KG1 (cell line): ENCODE measurements around the gene RASGRP3.
"Not testable (repeated sequence)": the region's sequence is repeated elsewhere in the genome, so short reads cannot be mapped to it uniquely, and the experiment has no call there.

Source experiments
- DNase-seq: peaks from one replicate; lab custom pipeline; 2025; lab: John Stamatoyannopoulos, UW

RASGRP3 gene, protein sequence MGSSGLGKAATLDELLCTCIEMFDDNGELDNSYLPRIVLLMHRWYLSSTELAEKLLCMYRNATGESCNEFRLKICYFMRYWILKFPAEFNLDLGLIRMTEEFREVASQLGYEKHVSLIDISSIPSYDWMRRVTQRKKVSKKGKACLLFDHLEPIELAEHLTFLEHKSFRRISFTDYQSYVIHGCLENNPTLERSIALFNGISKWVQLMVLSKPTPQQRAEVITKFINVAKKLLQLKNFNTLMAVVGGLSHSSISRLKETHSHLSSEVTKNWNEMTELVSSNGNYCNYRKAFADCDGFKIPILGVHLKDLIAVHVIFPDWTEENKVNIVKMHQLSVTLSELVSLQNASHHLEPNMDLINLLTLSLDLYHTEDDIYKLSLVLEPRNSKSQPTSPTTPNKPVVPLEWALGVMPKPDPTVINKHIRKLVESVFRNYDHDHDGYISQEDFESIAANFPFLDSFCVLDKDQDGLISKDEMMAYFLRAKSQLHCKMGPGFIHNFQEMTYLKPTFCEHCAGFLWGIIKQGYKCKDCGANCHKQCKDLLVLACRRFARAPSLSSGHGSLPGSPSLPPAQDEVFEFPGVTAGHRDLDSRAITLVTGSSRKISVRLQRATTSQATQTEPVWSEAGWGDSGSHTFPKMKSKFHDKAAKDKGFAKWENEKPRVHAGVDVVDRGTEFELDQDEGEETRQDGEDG

DNA sequence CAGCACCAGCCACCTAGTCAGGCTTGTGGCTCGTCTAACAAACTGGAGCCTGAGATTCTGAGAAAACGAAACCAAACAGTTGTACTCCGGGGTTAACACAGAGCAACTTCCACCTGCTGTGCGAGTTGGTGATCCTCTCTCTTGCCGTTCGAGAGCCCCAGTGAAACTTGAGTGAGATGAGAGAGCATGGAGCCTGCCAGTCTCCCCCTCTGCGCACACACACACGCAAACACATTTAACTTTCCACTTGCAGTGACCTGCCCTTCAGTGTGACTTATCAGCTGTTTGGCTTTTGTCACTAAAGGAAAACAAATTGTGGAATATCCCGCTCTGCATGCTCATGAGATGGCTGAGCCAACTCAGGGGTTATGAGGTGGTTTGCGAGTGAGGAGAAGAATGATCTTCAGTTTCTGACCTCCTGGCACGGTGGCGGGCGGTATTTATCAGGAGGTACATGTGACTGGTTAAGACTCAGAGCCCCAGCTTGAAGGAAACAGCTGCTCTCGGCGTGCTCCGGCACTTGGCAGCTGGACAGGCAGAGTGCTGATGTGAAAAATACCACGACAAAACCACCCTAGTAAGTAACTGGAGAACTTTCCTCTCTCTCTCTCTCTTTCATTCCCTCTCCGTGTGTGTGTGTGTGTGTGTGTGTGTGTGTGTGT, at the start of gene RASGRP3:
RASGRP3 (plus strand) TSS at position 519 of the 662 bp plus-strand sequence. CDS start 38,488 bp downstream, outside the sequence.
- peak; percentile 69 for DNase-seq

DNA sequence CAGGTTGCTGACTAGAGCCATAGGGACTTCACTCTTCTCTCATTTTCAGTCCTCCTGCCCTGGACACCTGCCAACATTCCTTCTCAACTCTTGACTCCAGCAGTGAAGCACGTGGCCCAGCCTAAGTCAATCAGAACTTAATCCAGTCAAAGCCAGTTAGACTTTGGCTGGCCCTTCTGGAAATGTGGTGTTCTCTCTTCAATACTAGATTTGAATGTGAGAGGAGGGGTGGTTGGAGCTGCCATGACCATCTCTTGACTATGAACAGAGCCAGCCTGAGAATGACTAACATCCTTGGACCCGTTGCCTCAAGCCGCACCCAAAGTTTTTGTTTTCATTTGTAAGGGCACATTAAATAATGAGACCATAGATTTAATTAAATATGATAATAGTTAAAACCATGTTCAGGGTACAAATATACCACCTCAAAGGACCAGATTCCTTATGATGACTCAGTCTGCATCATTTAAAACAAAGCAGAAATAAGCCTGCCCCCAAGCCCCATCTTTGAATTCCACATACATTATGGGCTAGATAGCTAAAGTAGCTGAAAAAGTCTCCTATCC, 49.7 kb upstream of the RASGRP3 start:
- no peak for DNase-seq

DNA sequence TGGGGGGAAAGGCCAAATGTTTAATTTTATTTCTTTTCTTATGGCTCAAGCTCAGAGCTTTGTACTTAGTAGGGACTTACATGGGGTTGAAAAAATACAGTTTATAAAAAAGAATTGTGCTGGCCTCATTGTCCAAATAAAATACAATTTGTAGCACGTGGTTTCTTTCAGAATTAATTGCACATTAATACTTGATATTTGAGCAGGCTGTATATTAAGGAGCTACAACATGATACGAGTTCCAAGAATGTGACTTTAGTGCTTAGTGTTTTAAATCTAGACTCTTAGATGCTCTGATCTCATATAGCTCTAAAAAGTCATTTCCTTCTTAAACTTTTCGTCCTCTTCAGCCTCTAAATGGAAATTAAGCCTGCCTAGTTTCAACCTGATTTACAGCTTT, 46.4 kb upstream of the RASGRP3 start:
- no peak for DNase-seq

DNA sequence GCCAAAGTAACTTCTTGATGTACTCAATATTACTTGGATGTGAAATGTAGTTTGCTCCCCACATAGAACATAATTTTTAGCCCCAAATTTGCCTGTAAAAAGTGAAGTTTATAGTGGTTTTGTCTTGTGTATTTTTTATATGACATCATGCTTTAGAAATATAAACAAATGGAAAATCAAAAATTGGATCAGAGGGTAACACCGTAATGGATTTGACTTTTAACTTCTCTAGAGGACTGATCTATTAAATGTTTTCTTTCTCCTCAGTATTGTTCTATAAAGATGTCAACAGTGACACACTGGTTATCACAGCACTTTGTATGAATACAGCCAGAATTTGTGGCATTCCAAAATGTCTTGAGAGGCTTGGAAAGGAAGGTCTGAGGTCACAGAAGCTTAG, 45.6 kb upstream of the RASGRP3 start:
- DNase-seq = no peak

DNA sequence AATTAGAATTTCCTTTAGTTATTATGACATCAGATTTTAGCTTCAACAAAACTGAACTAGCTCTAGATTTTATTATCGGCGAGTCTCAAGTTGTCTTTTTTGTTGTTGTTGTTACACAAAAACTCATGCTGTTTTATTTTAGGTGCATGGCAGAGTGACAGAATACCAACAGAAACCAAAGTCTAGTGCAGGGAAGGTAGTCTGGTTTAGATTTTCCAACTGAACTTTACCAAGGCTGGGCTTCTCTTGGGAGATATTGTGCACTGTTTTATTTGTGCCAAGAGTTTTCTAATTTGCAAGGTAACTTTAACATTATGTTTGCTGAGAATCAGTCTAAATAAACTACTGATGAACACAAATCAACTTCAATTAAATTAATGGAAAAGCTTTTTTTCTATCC, 43.6 kb upstream of the RASGRP3 start:
- no peak for DNase-seq

DNA sequence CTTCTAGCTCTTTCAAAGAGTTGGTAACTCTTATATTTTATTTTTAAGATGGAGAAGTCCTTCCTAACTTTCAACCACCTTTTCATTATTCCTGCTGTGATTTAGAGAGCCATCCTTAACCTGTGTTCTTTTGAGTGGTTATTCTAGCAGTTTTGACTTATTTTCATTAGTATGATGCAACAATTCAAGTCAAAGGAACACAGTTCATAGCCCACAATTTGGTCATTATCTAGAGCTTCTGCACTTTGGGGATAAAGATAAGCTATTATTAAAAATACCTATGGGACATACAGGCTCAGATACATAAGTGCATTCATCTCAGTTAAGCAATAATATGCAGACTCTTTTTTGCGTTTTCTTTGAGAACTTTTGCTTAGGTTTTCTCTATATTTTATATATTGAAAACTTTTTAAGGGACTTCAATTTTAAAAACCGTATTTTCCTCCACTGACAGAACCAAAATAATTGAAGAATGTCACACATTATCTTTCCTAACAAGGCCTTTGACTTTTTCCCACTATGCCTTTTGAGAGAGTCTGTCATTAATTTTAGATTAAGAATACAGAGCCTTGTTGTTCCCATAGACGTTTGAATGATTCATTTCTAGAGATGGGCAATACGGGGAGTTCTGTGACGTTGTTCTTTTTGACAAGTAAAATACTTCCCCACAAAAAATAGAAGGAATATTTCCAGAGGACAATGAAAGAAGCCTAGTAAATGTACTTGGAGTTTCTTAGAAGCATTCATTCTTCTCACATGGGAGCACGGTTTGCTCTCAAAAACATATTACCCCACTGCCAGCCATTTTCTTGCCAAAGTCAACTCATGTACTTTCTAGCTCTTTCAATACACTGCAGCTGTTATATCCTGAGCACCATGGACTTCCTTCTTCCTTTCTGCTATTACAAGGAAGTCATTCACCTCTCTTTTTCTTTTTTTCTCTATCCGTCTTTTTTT, 42.9 kb upstream of the RASGRP3 start:
- DNase-seq = no peak

DNA sequence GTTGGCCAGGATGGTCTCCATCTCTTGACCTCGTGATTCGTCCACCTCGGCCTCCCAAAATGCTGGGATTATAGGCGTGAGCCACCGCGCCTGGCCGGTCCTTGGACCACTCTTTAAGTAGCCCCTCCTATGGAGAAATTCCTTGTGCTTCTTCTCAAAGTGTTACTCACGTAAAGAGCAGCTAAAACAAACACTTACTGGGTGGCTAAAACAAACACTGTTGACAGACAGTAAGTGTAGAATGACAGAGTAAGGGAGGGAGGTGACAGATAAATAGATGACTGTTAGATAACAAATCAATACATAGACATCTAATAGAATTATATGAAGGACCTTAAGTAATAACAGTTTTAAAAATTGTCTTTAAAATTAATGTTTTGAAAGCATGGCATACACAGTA, 40.9 kb upstream of the RASGRP3 start:
- DNase-seq = no peak

DNA sequence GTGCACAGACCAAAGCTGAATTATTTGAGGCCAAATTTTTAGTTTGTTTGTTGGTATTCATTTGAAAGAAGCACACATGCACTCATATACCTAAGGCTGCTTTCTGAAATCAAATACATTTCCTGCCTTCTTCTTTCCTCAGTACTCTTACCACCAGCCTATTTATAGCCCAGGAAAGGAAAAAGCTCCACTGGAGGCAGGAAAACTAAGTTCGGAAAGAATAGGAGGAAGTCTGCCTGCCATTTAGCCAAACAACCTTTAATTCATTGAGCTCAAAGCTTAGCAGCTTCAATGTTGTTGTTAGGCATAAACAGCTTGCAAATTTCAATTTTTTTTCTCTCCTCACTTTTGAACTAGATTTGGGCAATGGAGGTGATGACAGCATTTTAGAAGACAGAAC, 40.4 kb upstream of the RASGRP3 start:
- DNase-seq = no peak

DNA sequence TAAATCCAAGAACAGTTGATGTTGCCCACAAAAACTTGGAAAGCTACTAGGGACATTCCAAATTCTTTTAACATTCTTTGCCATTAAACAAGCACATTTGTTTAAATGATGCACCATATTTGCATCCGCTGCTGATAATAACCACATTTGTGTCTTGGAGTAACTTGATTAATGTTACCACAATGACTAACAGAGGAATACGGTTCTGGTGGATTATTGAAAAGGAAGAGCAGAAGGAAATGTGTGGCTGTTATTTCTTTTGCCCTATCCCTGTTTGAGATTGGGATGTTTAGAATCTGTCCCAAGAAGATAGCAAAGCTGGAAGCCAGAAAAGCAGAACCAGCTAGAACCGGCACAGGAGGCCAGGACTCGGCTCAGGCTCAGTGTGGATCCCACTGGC, 39.2 kb upstream of the RASGRP3 start:
- DNase-seq = no peak

DNA sequence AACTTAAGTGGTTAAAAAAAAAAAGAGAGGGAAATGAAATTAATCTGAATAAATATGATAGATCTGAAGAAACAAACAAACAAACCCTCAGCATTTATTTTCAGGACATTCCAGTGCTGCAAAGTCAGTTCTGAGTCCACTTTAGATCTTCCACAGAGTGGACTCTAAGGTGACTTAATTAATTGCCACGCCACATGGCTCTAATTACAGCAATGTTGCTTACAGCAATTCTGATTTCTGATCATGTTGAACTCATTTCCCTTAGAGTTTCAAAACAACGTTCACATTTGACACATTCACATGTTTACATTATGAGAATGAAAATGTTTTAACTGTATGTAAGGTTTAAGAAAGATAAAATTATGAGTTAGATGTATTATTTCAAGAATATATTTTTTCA, 38.6 kb upstream of the RASGRP3 start:
- DNase-seq = no peak

DNA sequence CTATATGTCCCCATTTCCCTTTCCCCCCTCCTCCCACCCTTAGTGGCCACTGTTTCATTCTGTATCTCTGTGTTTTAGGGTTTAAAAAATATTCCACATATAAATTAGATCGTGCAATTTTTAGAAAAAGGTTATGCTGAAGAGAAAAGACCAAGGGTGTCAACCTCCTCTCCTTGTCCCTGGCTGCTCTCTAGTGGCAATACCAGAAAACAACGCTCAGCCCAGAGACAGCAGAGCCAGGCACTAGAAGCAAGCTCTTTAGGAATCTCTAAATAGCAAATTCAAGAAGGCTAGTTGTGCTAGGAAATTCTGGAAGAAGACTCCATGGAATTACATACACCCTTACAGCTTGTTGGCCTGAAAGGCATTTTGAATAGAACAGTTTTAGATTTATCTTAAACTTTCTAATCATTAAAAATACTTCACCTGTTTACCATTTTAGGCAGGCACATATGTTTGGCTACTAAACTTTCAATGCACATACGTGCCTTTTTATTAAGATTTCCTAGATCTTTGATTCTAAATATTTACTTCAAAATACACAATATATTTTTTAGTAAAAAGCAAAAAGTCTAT, 35.1 kb upstream of the RASGRP3 start:
- peak; percentile 9 for DNase-seq

DNA sequence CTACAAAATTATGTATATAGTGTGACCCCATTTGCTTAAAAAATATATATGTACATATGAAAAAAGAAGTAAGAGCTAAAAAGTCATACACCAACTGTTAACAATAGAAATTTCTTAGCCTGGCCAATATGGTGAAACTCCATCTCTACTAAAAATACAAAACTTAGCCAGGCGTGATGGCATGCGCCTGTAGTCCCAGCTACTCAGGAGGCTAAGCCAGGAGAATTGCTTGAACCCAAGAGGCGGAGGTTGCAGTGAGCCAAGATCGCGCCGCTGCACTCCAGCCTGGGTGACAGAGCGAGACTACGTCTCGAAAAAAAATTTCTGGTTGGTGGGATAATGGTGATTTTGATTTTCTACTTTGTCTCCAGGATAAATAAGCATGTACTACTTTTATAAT, 34.4 kb upstream of the RASGRP3 start:
- DNase-seq = not testable (repeated sequence)

DNA sequence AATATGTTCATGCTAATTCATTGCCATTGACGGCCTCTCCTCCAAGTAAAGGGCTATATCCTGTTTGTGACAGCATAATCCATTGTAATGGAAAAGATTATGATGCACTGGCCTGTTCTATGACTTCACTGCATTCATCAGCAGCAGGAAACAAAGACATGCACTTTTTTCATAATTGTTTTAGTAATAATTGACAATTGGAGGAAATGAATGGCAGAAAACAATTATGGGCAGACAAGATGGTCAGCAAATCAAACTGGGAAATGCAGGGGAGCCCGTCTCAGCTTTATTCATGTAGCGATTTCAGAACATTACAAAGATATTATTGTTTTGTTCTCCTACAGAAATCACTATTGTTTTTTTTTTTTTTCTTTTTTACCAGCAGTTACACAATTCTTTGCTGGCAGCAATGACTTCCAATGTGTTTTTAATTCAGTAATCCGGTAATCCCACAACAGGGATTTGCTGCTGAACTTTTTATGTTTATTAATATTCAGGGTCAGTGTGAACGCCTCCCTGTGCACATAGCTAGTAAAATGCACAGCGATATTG, 33.8 kb upstream of the RASGRP3 start:
- DNase-seq = no peak

DNA sequence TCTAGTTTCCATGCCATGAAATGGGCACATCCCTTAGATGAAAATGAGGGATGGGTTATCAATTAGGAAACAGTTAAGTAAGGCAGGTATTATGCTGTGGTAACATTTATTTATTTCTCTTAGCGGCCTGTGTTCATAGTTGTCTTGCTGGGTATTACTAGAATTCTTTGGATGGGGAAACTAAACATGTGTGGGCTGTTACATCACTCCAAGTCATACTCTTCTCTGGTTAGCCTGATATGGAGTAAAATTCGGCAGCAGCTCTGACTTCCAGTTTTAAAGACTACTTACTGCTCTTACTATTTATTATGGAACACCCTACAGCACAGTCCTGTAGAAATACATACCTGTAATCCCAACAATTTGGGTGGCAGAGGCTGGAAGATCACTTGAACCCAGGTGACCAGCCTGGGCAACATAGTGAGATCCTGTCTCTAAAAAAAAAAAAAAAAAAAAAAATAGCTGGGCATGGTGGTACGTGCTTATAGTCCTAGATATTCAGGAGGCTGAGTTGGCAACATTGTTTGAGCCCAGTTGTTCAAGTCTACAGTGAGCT, 33.1 kb upstream of the RASGRP3 start:
- DNase-seq = no peak

DNA sequence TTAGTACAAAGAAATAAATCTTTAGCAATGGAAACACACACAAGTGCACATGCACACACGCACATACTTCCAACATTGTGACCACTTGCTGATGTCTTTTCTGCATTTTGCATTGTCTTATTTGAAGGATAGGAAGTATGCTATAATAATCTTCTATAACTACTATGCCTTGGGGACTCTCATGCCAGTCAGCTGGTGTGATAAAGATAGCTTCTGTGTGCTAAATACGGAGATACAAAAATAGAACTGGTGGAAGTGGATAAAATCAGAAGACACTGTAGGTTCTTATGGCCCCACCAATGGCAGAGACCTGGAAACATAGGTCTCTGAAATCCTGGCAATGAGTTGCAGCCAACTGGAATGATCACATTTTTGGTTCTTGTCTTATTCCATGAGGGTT, 31.5 kb upstream of the RASGRP3 start:
- no peak for DNase-seq

DNA sequence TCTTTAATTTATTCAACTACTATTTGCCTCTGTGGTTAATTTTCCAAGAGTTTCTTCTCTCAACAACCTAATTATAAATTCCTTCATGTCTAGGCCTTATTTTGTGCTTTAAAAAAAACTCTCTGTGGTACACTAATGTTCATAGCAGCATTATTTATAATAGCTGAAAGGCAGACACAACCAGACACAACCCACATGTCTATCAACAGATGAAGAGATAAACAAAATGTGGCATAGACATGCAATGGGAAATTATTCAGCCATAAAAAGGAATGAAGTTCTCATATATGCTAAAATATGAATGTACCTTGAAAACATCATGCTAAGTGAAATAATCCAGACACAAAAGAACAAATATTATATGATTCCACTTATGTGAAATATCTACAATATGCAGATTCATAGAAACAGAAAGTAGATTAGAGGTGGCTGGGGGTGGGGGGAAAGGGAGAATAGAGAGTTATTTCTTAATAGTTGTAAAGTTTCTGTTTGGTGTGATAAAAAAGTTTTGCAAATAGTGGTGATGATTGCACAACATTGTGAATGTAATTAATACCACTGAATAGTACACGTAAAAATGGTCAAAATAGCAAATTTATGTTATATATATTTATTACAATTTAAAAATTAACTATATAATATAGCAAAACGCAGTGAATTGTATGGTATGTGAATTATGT, 28.1 kb upstream of the RASGRP3 start:
- no peak for DNase-seq

DNA sequence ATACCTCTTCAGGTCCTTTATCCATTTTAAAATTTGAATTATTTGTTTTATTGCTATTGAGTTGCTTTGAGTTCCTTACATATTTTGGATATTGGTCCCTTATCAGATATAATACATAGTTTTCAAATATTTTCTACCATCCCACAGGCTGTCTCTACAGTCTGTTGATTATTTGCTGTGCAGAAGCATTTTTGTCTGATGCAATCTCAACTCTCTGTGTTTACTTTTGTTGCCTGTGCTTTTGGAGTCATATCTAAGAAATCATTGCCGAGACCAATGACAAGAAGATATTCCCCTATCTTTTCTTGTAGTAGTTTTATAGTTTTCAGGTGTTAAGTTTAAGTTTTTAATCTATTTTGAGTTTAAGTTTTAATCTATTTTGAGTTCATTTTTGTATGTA, 25.2 kb upstream of the RASGRP3 start:
- DNase-seq = no peak

DNA sequence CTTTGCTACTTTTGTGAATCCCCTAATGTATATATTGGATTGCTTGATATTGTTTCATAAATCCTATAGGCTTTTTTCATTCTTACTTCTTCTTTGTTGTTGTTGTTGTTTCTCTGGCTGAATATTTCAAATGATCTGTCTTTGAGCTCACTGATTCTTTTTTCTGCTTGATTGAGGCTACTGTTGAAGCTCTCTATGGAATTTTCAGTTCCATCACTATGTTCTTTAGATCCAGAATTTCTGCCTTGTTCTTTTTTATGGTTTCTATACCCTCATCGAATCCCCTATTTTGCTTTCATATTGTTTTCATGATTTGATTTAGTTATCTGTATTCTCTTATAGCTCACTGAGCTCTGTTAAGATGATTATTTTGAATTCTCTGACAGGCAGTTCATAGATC, 24.6 kb upstream of the RASGRP3 start:
- no peak for DNase-seq

DNA sequence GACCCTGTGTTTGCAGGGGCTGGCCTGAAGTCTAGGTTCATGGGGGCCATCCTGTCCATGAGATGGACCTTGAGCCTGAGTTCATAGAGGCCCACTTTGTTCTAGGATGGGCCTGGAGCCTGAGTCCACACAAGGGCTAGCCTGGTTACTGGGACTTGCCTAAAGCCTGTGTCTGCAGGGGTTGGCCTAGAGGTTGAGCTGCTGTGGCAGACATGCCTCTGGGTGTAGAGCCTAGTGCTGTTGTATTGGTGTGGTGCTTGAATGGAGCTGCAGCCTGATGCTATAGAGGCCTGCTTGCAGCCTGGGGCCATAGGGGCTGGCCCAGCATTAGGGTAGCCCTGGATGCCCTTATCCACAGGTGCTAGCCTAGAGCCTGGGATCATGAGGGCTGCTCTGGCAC, 23.9 kb upstream of the RASGRP3 start:
- no peak for DNase-seq

DNA sequence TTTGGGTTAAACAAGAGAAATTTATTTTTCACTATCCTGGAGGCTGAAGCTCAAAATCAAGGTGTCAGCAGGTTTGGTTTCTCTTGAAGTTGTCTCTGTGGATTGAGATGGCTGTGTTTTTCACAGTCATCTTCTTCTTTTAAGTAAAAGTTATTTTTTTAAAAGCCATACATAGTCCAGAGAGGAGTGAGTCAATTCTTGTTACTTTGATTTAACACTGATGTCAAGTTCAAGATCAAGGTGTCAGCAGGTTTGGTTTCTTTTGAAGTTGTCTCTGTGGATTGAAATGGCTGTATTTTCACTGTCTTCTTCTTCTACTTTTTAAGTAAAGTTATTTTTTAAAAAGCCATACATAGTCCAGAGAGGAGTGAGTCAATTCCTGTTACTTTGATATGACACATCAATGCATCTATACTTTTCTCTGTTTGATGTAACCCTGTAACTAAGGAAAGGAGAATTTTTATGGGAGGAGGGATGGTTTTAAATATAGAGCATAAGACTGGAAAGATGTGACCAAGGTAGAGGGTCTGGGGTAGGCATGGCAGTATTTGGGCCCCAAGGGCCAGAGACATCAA, 22.5 kb upstream of the RASGRP3 start:
- no peak for DNase-seq
